Prostate gland (tissue), 2 donors: ENCODE data around the gene NOSIP.

ENCODE experiments used
- CTCF ChIP-seq, 4 experiments: fragments of 200-600 bp in 2 of 4; fragments of 450-650 bp in 2 of 4; sonication (generic) in 2 of 4; IDR thresholded peaks; 1 replicate in 3 of 4; 2 replicates in 1 of 4; pipeline ENCODE4 v1.5.1; 2016 to 2019; ENCODE audit warnings: antibody characterized with exemption in 4 of 4, mild to moderate bottlenecking in 2 of 4, moderate library complexity in 2 of 4
- POLR2AphosphoS5 ChIP-seq: sonication (generic); formaldehyde crosslinking; IDR thresholded peaks from one replicate; pipeline ENCODE4 v1.6.1; 2017; ENCODE audit warnings: antibody characterized with exemption

GRCh38 chr19:49570997-49571676 lies 9.2 kb downstream of the NOSIP start:
- TF ChIP-seq CTCF (IDR thresholded peaks at IDR 0.05) (no peak), POLR2AphosphoS5 (no peak)
